Liver (tissue), 3 donors: ENCODE measurements around the gene MMP23B.

ENCODE experiments used
- FOXA1 ChIP-seq: IDR thresholded peaks from 2 replicates; pipeline ENCODE4 v1.6.1; 2016; ENCODE audit warnings: antibody characterized with exemption
- HNF4G ChIP-seq: IDR thresholded peaks from 2 replicates; pipeline ENCODE4 v1.6.1; 2016; ENCODE audit warnings: antibody characterized with exemption
- JUND ChIP-seq, 2 donors: IDR thresholded peaks; 2 replicates each; pipeline ENCODE4 v1.6.1; 2016; ENCODE audit warnings: antibody characterized with exemption in 2 of 2
- SP1 ChIP-seq: IDR thresholded peaks from 2 replicates; pipeline ENCODE4 v1.6.1; 2018; ENCODE audit warnings: antibody characterized with exemption, mild to moderate bottlenecking
- TAF1 ChIP-seq: conservative IDR thresholded peaks from 2 replicates; pipeline ENCODE4 v1.6.1; 2016; ENCODE audit warnings: antibody characterized with exemption, mild to moderate bottlenecking
- TF ChIP-seq, protein P1 (sequence below): IDR thresholded peaks from 2 replicates; pipeline ENCODE4 v1.6.1; 2016; ENCODE audit warnings: antibody characterized with exemption
- TF ChIP-seq, protein P2 (sequence below): fragments of 150-350 bp; IDR thresholded peaks from 2 replicates; pipeline ENCODE4 v1.5.1; 2017; ENCODE audit warnings: improper control_type of control experiment, low read depth, low read length; ENCODE audit not compliant: missing input control
- TF ChIP-seq, protein P3 (sequence below): IDR thresholded peaks from 2 replicates; pipeline ENCODE4 v1.6.1; 2016; ENCODE audit warnings: antibody characterized with exemption
- TF ChIP-seq, protein P4 (sequence below): IDR thresholded peaks from 2 replicates; pipeline ENCODE4 v1.6.1; 2016; ENCODE audit warnings: antibody characterized with exemption, mild to moderate bottlenecking
- donor health status: healthy.
- donor health status: healthy.

DNA sequence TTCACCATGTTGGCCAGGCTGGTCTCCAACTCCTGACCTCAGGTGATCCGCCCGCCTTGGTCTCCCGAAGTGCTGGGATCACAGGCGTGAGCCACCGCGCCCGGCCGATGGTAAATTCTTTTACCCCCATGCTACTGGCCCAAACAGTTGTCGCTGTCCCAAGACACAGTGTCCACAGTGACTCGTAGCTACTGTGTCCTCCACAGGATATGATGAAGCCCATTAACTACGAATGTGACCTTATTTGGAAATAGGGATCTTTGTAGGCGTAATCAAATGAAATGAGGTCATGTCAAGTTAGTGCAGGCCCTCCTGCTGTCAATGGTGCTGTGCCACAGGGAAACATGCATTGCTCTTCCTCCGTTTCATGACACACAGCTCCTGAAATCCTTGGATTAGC is 40.5 kb upstream of the MMP23B start:
- TF ChIP-seq TAF1 (no peak), JUND (IDR thresholded peaks at IDR 0.05) (no peak), SP1 (no peak), HNF4G (no peak), FOXA1 (no peak)
- TF ChIP-seq, protein P1, sequence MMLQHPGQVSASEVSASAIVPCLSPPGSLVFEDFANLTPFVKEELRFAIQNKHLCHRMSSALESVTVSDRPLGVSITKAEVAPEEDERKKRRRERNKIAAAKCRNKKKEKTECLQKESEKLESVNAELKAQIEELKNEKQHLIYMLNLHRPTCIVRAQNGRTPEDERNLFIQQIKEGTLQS, result no peak
- TF ChIP-seq, protein P2, sequence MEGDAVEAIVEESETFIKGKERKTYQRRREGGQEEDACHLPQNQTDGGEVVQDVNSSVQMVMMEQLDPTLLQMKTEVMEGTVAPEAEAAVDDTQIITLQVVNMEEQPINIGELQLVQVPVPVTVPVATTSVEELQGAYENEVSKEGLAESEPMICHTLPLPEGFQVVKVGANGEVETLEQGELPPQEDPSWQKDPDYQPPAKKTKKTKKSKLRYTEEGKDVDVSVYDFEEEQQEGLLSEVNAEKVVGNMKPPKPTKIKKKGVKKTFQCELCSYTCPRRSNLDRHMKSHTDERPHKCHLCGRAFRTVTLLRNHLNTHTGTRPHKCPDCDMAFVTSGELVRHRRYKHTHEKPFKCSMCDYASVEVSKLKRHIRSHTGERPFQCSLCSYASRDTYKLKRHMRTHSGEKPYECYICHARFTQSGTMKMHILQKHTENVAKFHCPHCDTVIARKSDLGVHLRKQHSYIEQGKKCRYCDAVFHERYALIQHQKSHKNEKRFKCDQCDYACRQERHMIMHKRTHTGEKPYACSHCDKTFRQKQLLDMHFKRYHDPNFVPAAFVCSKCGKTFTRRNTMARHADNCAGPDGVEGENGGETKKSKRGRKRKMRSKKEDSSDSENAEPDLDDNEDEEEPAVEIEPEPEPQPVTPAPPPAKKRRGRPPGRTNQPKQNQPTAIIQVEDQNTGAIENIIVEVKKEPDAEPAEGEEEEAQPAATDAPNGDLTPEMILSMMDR, result no peak
- TF ChIP-seq, protein P3, sequence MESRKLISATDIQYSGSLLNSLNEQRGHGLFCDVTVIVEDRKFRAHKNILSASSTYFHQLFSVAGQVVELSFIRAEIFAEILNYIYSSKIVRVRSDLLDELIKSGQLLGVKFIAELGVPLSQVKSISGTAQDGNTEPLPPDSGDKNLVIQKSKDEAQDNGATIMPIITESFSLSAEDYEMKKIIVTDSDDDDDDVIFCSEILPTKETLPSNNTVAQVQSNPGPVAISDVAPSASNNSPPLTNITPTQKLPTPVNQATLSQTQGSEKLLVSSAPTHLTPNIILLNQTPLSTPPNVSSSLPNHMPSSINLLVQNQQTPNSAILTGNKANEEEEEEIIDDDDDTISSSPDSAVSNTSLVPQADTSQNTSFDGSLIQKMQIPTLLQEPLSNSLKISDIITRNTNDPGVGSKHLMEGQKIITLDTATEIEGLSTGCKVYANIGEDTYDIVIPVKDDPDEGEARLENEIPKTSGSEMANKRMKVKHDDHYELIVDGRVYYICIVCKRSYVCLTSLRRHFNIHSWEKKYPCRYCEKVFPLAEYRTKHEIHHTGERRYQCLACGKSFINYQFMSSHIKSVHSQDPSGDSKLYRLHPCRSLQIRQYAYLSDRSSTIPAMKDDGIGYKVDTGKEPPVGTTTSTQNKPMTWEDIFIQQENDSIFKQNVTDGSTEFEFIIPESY, result no peak
- TF ChIP-seq, protein P4, sequence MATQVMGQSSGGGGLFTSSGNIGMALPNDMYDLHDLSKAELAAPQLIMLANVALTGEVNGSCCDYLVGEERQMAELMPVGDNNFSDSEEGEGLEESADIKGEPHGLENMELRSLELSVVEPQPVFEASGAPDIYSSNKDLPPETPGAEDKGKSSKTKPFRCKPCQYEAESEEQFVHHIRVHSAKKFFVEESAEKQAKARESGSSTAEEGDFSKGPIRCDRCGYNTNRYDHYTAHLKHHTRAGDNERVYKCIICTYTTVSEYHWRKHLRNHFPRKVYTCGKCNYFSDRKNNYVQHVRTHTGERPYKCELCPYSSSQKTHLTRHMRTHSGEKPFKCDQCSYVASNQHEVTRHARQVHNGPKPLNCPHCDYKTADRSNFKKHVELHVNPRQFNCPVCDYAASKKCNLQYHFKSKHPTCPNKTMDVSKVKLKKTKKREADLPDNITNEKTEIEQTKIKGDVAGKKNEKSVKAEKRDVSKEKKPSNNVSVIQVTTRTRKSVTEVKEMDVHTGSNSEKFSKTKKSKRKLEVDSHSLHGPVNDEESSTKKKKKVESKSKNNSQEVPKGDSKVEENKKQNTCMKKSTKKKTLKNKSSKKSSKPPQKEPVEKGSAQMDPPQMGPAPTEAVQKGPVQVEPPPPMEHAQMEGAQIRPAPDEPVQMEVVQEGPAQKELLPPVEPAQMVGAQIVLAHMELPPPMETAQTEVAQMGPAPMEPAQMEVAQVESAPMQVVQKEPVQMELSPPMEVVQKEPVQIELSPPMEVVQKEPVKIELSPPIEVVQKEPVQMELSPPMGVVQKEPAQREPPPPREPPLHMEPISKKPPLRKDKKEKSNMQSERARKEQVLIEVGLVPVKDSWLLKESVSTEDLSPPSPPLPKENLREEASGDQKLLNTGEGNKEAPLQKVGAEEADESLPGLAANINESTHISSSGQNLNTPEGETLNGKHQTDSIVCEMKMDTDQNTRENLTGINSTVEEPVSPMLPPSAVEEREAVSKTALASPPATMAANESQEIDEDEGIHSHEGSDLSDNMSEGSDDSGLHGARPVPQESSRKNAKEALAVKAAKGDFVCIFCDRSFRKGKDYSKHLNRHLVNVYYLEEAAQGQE, result no peak
